Effector memory CD8-positive, alpha-beta T cell (primary cell): ENCODE results near the gene MOGAT3.

Experiments used
- ATAC-seq: fragments of 150-1000 bp; cut with Tn5 transposase; replicated peaks from 2 replicates; pipeline ENCODE4 v1.10.0; 2021; ENCODE audit warnings: mild to moderate bottlenecking, moderate library complexity
- DNase-seq, 3 experiments: peaks; one replicate each; pipeline ENCODE4 v3.0.0; 2021
- H3K27ac Mint-ChIP-seq, 2 donors: one replicate each; pipeline ENCODE4 v1.8.0; 2022; ENCODE audit warnings: mild to moderate bottlenecking in 2 of 2, mixed read lengths in 2 of 2, moderate library complexity in 2 of 2
- H3K27me3 Mint-ChIP-seq, 2 donors: one replicate each; pipeline ENCODE4 v1.8.0; 2022; ENCODE audit warnings: mixed read lengths in 2 of 2
- H3K36me3 Mint-ChIP-seq: one replicate; pipeline ENCODE4 v1.8.0; 2022; ENCODE audit warnings: mild to moderate bottlenecking, moderate library complexity, mixed read lengths; ENCODE audit not compliant: insufficient read depth
- H3K4me1 Mint-ChIP-seq, 2 donors: one replicate each; pipeline ENCODE4 v1.8.0; 2022; ENCODE audit warnings: low read depth in 2 of 2, mixed read lengths in 2 of 2
- H3K4me3 Mint-ChIP-seq, 2 donors: one replicate each; pipeline ENCODE4 v1.8.0; 2022; ENCODE audit warnings: mild to moderate bottlenecking in 2 of 2, mixed read lengths in 2 of 2, moderate library complexity in 2 of 2
- H3K9me3 Mint-ChIP-seq, 2 donors: one replicate each; pipeline ENCODE4 v1.8.0; 2022; ENCODE audit warnings: mixed read lengths in 2 of 2

The MOGAT3 gene

GRCh38 chr7:101185258-101185839, 15.5 kb downstream of the MOGAT3 start:
- no peak for ATAC-seq
- Mint-ChIP-seq H3K4me3 (no peak overlapping the region), H3K4me1 (peaks cover 0 to 6% of the 10 kb centered on the region in 2 donors), H3K36me3 (peaks cover 3% of the 10 kb centered on the region), H3K9me3 (no peaks in the 10 kb centered on the region), H3K27me3 (peaks cover 31 to 55% of the 10 kb centered on the region in 2 donors), H3K27ac (no peak overlapping the region)
- no peak for DNase-seq

- Mint-ChIP-seq H3K4me1 (peaks cover 5 to 8% of the 10 kb centered on the region in 2 donors), H3K27ac (no peak within 1 kb of the TSS), H3K9me3 (no peaks in the 10 kb centered on the region), H3K4me3 (peak within 1 kb of the TSS; percentile 44 to 53), H3K36me3 (peaks cover 3% of the 10 kb centered on the region), H3K27me3 (peaks cover 69 to 86% of the 10 kb centered on the region in 2 donors)
- ATAC-seq (no peak), DNase-seq (no peak)
Measured at GRCh38 chr7:101180130-101180755, 20.6 kb downstream of the MOGAT3 start, which contains the start of gene NAT16. Gene NAT16, minus strand, starts transcription at chr7:101180293. Its CDS starts 5,486 bp downstream, at chr7:101174807.

GRCh38 chr7:101179713-101180112, 21.1 kb downstream of the MOGAT3 start:
- H3K27me3 Mint-ChIP-seq, result peaks cover 72 to 86% of the 10 kb centered on the region in 2 donors
- H3K36me3 Mint-ChIP-seq, result peaks cover 3% of the 10 kb centered on the region
- H3K27ac Mint-ChIP-seq, result no peak overlapping the region
- H3K4me3 Mint-ChIP-seq, result peak overlapping the region in 1 of 2 donors; percentile 53
- peaks cover 5 to 8% of the 10 kb centered on the region in 2 donors for H3K4me1 Mint-ChIP-seq
- no peaks in the 10 kb centered on the region for H3K9me3 Mint-ChIP-seq
- DNase-seq (no peak), ATAC-seq (no peak)

GRCh38 chr7:101179117-101179516, 21.7 kb downstream of the MOGAT3 start:
- ATAC-seq (no peak), DNase-seq (no peak)
- Mint-ChIP-seq H3K27me3 (peaks cover 74 to 87% of the 10 kb centered on the region in 2 donors), H3K9me3 (no peaks in the 10 kb centered on the region), H3K4me1 (peaks cover 9 to 11% of the 10 kb centered on the region in 2 donors), H3K36me3 (peaks cover 5% of the 10 kb centered on the region), H3K4me3 (peak overlapping the region; percentile 44 to 53), H3K27ac (no peak overlapping the region)

- Mint-ChIP-seq H3K27ac (no peak overlapping the region), H3K27me3 (peaks cover 82 to 97% of the 10 kb centered on the region in 2 donors), H3K9me3 (no peaks in the 10 kb centered on the region), H3K4me1 (peaks cover 16 to 19% of the 10 kb centered on the region in 2 donors), H3K36me3 (peaks cover 8% of the 10 kb centered on the region), H3K4me3 (no peak overlapping the region)
- ATAC-seq (no peak), DNase-seq (no peak)
Measured at GRCh38 chr7:101177644-101178043, 23.2 kb downstream of the MOGAT3 start.

GRCh38 chr7:101175664-101176063, 25.2 kb downstream of the MOGAT3 start:
- Mint-ChIP-seq H3K4me3 (no peak overlapping the region), H3K4me1 (peaks cover 29 to 32% of the 10 kb centered on the region in 2 donors), H3K36me3 (peaks cover 14% of the 10 kb centered on the region), H3K27me3 (peaks cover 84 to 100% of the 10 kb centered on the region in 2 donors), H3K27ac (no peak overlapping the region), H3K9me3 (no peaks in the 10 kb centered on the region)
- DNase-seq (no peak), ATAC-seq (no peak)

DNA sequence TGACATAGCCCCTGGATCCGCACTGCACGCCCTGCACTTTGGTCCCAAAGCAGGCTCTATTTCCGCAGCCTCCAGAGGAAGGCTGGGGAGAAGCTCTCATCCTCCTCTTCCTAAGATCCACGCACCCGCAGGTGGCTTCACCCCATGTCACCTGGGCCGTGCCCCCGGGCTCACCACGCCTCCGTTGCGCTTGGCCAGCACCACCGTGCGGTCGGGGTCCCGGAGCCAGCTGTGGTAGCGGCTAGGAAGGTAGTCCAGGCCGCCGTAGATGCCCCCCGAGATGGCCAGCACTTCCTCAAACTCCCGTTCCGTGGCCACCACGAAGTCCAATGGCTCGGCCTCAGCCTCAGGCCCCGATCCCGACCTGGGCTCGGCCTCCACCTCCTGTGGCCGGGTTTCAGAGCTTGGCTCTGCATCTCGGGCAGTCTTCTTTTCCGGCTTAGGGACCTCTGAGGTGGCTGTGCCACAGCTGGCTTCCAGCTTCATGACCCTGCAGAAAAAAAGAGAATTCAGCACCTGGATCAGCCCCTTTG, 26.4 kb downstream of the MOGAT3 start:
- Mint-ChIP-seq H3K4me1 (peaks cover 38 to 41% of the 10 kb centered on the region in 2 donors), H3K27me3 (peaks cover 88 to 100% of the 10 kb centered on the region in 2 donors), H3K4me3 (peak overlapping the region; percentile 69)

GRCh38 chr7:101173752-101174244, 27.0 kb downstream of the MOGAT3 start:
- ATAC-seq, result peak; percentile 58
- Mint-ChIP-seq H3K9me3 (no peaks in the 10 kb centered on the region), H3K36me3 (peaks cover 14% of the 10 kb centered on the region), H3K4me1 (peaks cover 39 to 44% of the 10 kb centered on the region in 2 donors), H3K27ac (no peak overlapping the region), H3K4me3 (peak overlapping the region; percentile 69), H3K27me3 (peaks cover 88 to 100% of the 10 kb centered on the region in 2 donors)
- DNase-seq, result peak; percentile 54 to 69 (median 59)

More for the DNA sequence above, 26.4 kb downstream of the MOGAT3 start:
- ATAC-seq, result no peak
- no peak overlapping the region for H3K27ac Mint-ChIP-seq
- DNase-seq, result no peak
- H3K9me3 Mint-ChIP-seq, result no peaks in the 10 kb centered on the region
- H3K36me3 Mint-ChIP-seq, result peaks cover 14% of the 10 kb centered on the region

DNA sequence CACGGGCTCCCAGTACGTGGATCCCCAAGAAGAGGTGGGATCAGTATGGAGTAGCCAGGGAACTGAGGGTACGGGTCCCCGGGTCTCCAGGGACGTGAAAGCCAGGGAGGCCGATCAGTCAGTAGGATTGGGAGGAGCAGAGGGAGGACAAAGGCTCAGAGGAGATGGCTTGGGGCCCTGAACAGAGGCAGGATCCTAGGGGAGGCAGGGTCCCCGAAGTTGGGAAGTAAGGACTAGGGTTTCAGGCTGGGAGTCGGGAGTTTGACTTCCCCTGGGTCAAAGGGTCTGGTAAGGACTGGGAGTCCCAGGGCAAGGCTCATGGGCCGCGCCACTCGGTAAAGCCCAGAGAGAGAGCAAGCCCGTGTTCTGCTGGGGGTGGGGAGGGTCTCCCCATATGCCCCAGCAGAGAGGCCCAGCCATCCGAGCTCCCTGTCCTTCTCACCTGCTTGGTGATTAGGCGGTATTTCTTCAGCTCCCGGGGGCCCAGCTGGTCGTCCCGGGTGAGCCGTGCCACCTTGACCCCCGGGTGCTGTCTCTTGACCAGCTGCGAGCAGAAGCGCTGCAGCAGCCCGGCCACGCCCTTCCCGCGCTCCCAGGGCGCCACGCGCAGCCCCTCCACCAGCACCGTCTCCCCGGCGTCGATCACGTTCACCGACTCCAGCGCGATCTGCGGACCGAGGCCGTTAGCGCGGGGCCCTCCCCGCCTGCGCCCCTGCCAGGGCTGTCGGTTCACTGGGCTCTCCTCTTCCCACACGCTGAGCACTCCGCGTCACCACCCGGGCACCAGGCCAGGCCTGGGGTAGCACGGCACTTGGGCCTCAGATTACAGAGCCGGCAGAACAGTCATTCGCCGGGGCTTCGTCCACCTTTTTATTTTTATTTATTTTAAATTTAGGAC, 27.7 kb downstream of the MOGAT3 start:
- Mint-ChIP-seq H3K36me3 (peaks cover 14% of the 10 kb centered on the region), H3K9me3 (no peaks in the 10 kb centered on the region), H3K4me3 (peak overlapping the region; percentile 69), H3K27me3 (peaks cover 91 to 100% of the 10 kb centered on the region in 2 donors), H3K27ac (no peak overlapping the region), H3K4me1 (peaks cover 44 to 48% of the 10 kb centered on the region in 2 donors)
- DNase-seq, result no peak
- peak; percentile 15 for ATAC-seq

DNA sequence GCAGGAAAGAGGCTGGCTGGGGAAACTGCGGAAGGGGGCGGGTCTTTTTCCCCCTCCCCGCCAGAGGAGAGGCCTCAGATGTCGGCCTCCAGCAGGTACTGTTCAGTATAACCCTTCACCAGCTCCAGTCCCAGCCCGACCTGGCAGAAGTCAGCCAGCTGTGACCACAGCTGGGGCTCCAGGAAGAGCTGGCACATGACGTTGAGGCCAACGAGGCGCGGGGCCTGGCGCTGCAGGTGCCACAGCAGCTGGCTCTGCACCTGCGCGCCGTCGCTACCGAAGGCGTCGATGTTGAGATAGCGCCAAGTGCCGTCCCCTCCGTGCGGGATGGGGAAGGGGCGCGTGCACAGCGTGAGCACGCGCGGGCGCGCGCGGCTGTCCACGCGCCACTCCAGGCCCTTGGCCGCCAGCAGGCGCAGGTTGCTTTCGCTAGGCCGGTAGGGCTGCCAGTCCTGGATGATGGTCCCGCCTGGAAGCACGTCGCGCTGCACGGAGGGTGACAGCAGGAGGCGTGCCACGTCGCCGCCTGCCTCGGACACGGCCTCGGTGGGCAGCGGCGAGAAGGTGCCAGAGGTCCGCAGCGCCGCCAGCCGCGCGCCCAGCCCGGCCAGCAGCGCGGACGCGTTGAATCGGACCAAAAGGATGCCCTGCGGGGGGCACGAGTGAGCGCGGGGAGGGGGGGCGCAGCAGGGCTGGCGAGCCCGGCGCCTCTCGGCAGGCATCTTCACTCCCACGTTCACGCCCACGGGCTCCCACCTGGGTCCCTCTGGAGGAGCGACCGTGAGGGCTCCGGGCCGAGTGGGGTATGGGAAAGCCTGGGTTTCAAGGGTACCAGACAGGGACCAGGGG, 28.6 kb downstream of the MOGAT3 start:
- peaks cover 91 to 100% of the 10 kb centered on the region in 2 donors for H3K27me3 Mint-ChIP-seq
- H3K27ac Mint-ChIP-seq, result no peak overlapping the region
- H3K4me1 Mint-ChIP-seq, result peaks cover 48 to 49% of the 10 kb centered on the region in 2 donors
- peak overlapping the region; percentile 56 to 69 for H3K4me3 Mint-ChIP-seq
- DNase-seq (no peak), ATAC-seq (peak; percentile 19)
- H3K36me3 Mint-ChIP-seq, result peaks cover 14% of the 10 kb centered on the region
- no peaks in the 10 kb centered on the region for H3K9me3 Mint-ChIP-seq

- Mint-ChIP-seq H3K36me3 (peaks cover 21% of the 10 kb centered on the region), H3K4me1 (peaks cover 52 to 54% of the 10 kb centered on the region in 2 donors), H3K4me3 (peak overlapping the region; percentile 56 to 66), H3K9me3 (no peaks in the 10 kb centered on the region), H3K27me3 (peaks cover 90 to 100% of the 10 kb centered on the region in 2 donors), H3K27ac (peak overlapping the region; percentile 3 to 42)
- ATAC-seq, result no peak
- no peak for DNase-seq
Measured at GRCh38 chr7:101171442-101171837, 29.4 kb downstream of the MOGAT3 start.
